HepG2 (cell line): ENCODE data around the gene COL9A3. TPM values are rescaled to one million over a fixed set of nuclear protein-coding genes. Genes with fewer than 3 reads are reported as not detected.
A peak's percentile ranks its signal among the peaks of the same experiment; 100 is the strongest.

Experiments
- ATAC-seq: fragments of 200-7000 bp; cut with Tn5 transposase; 3 replicates; pipeline ENCODE4 v1.9.1; 2020; ENCODE audit warnings: mild to moderate bottlenecking, moderate library complexity
- BruUV-seq: library from RNA; stranded (reverse); fragments of 400-500 nt; replicated peaks from 2 replicates; lab custom pipeline; 2021; lab: Mats Ljungman, UMichigan
- CTCF ChIA-PET: fragments of 300-600 bp; formaldehyde crosslinking; extraction: SDS; loops from one replicate; lab custom pipeline; 2021; ENCODE audit warnings: low total read pairs, inconsistent platforms, low intra/inter-chr PET ratio; lab: Yijun Ruan, JAX
- POLR2A ChIA-PET: fragments of 350-600 bp; sonication (Branson Sonifier 250); formaldehyde crosslinking; loops from one replicate; lab custom pipeline; 2020; ENCODE audit warnings: antibody characterized with exemption, inconsistent platforms; lab: Yijun Ruan, JAX
- DNase-seq: peaks from one replicate; pipeline ENCODE4 v3.0.0-alpha.2; 2015; ENCODE audit warnings: low spot score
- FAIRE-seq: peaks from 3 replicates; lab custom pipeline; 2011; peaks lifted over from hg19 to GRCh38; lab: Jason Lieb, UNC
- H2AFZ ChIP-seq: one replicate; pipeline ENCODE4 v1.6.1; 2011; ENCODE audit warnings: low read length, inconsistent platforms
- H3K27ac ChIP-seq: fragments of 300-600 bp; 3 replicates; pipeline ENCODE4 v1.8.0; 2011; ENCODE audit warnings: mixed run types, mild to moderate bottlenecking, mixed read lengths, low read length, inconsistent platforms; ENCODE audit not compliant: insufficient read depth; ENCODE audit errors: extremely low read length
- H3K27me3 ChIP-seq, 2 experiments: fragments of 200-600 bp in 1 of 2; 2 replicates in 1 of 2; 3 replicates in 1 of 2; pipeline versions ENCODE4 v1.6.0 to v1.8.0; 2011; ENCODE audit warnings: low read length in 2 of 2, mild to moderate bottlenecking in 2 of 2, moderate library complexity in 2 of 2, inconsistent platforms in 1 of 2; ENCODE audit not compliant: insufficient read depth in 2 of 2, control insufficient read depth in 1 of 2
- H3K36me3 ChIP-seq, 2 experiments: fragments of 200-600 bp in 1 of 2; replicated peaks in 1 of 2; 2 replicates in 1 of 2; 3 replicates in 1 of 2; pipeline versions ENCODE4 v1.5.1 to v1.8.0; 2011; ENCODE audit warnings: low read length in 2 of 2, inconsistent platforms in 1 of 2; ENCODE audit not compliant: insufficient read depth in 2 of 2, control insufficient read depth in 1 of 2
- H3K4me1 ChIP-seq: 2 replicates; pipeline ENCODE4 v1.5.1; 2012; ENCODE audit warnings: low read length, inconsistent platforms; ENCODE audit not compliant: insufficient read depth
- H3K4me2 ChIP-seq: 2 replicates; pipeline ENCODE4 v1.6.0; 2011; ENCODE audit warnings: low read depth, low read length, inconsistent platforms
- H3K4me3 ChIP-seq, 3 experiments: fragments of 200-600 bp in 1 of 3; sonication (generic), shearing (Covaris generic) in 1 of 3; replicated peaks in 1 of 3; 2 replicates each; pipeline ENCODE4 v1.5.1; 2011 to 2016; ENCODE audit warnings: low read length in 3 of 3, inconsistent platforms in 2 of 3, low read depth in 2 of 3, mild to moderate bottlenecking in 2 of 3, control low read depth in 1 of 3, mixed read lengths in 1 of 3; ENCODE audit not compliant: insufficient read depth in 1 of 3
- H3K79me2 ChIP-seq: one replicate; pipeline ENCODE4 v1.6.1; 2011; ENCODE audit warnings: low read length, inconsistent platforms; ENCODE audit not compliant: insufficient read depth
- H3K9ac ChIP-seq: 2 replicates; pipeline ENCODE4 v1.6.0; 2011; ENCODE audit warnings: mild to moderate bottlenecking, low read depth, low read length, inconsistent platforms; ENCODE audit not compliant: insufficient read depth
- H3K9me3 ChIP-seq: 2 replicates; pipeline ENCODE4 v1.5.1; 2012; ENCODE audit warnings: mild to moderate bottlenecking, low read length
- H4K20me1 ChIP-seq: 2 replicates; pipeline ENCODE4 v1.6.0; 2011; ENCODE audit warnings: inconsistent platforms, mild to moderate bottlenecking, low read length, moderate library complexity; ENCODE audit not compliant: insufficient read depth
- ATRX ChIP-seq: sonication (generic); formaldehyde crosslinking; IDR thresholded peaks from 2 replicates; pipeline ENCODE4 v1.4.0; 2020; ENCODE audit warnings: missing genetic modification reagents, borderline replicate concordance
- DNMT1 ChIP-seq: sonication (generic); formaldehyde crosslinking; IDR thresholded peaks from 2 replicates; pipeline ENCODE4 v1.5.1; 2020; ENCODE audit warnings: mild to moderate bottlenecking, missing genetic modification reagents
- DPF2 ChIP-seq: sonication (generic); formaldehyde crosslinking; IDR thresholded peaks from 2 replicates; pipeline ENCODE4 v1.4.0; 2020; ENCODE audit warnings: mild to moderate bottlenecking, low read depth, missing genetic modification reagents, borderline replicate concordance
- FIP1L1 ChIP-seq: fragments of 200-400 bp; formaldehyde crosslinking; IDR thresholded peaks from 2 replicates; pipeline ENCODE4 v1.6.1; 2018; ENCODE audit warnings: low read depth, mild to moderate bottlenecking, low read length, moderate library complexity, borderline replicate concordance; ENCODE audit not compliant: insufficient read depth
- FOXC1 ChIP-seq: sonication (generic); formaldehyde crosslinking; IDR thresholded peaks from 2 replicates; pipeline ENCODE4 v1.8.0; 2022; ENCODE audit warnings: mild to moderate bottlenecking, missing genetic modification reagents, borderline replicate concordance
- HMGXB4 ChIP-seq, 2 experiments: sonication (generic) in 1 of 2; formaldehyde crosslinking in 1 of 2; IDR thresholded peaks; 2 replicates each; pipeline versions ENCODE4 v1.4.0 to v1.6.1; 2018 to 2020; ENCODE audit warnings: missing genetic modification reagents in 2 of 2, borderline replicate concordance in 1 of 2, low read depth in 1 of 2, mild to moderate bottlenecking in 1 of 2, missing biosample characterization in 1 of 2
- MATR3 ChIP-seq: sonication (generic); formaldehyde crosslinking; IDR thresholded peaks from 2 replicates; pipeline ENCODE4 v1.4.0; 2020; ENCODE audit warnings: missing genetic modification reagents
- PTBP1 ChIP-seq: fragments of 200-400 bp; formaldehyde crosslinking; IDR thresholded peaks from 2 replicates; pipeline ENCODE4 v1.6.1; 2018; ENCODE audit warnings: low read length, low read depth; ENCODE audit not compliant: poor library complexity, severe bottlenecking
- REXO4 ChIP-seq: sonication (generic); formaldehyde crosslinking; IDR thresholded peaks from 2 replicates; pipeline ENCODE4 v1.8.0; 2022; ENCODE audit warnings: missing genetic modification reagents, mild to moderate bottlenecking, borderline replicate concordance
- SP4 ChIP-seq: sonication (generic); formaldehyde crosslinking; IDR thresholded peaks from 2 replicates; pipeline ENCODE4 v1.8.1; 2023; ENCODE audit warnings: mild to moderate bottlenecking, missing genetic modification reagents
- THAP7 ChIP-seq: sonication (generic); formaldehyde crosslinking; IDR thresholded peaks from 2 replicates; pipeline ENCODE4 v1.8.1; 2023; ENCODE audit warnings: mild to moderate bottlenecking, missing genetic modification reagents
- ZBTB21 ChIP-seq: sonication (generic); formaldehyde crosslinking; IDR thresholded peaks from 2 replicates; pipeline ENCODE4 v1.4.0; 2020; ENCODE audit warnings: missing genetic modification reagents
- ZGPAT ChIP-seq: IDR thresholded peaks from 2 replicates; pipeline ENCODE4 v1.6.1; 2016; ENCODE audit warnings: mild to moderate bottlenecking
- ZKSCAN5 ChIP-seq: sonication (generic); formaldehyde crosslinking; IDR thresholded peaks from 2 replicates; pipeline ENCODE4 v1.5.1; 2020; ENCODE audit warnings: mild to moderate bottlenecking, missing genetic modification reagents
- ZNF720 ChIP-seq: sonication (generic); formaldehyde crosslinking; IDR thresholded peaks from 2 replicates; pipeline ENCODE4 v1.4.0; 2020; ENCODE audit warnings: missing genetic modification reagents
- ZNF737 ChIP-seq: sonication (generic); formaldehyde crosslinking; IDR thresholded peaks from 2 replicates; pipeline ENCODE4 v1.5.0; 2020; ENCODE audit warnings: missing genetic modification reagents, mild to moderate bottlenecking, borderline replicate concordance
- ZNF75D ChIP-seq: sonication (generic); formaldehyde crosslinking; IDR thresholded peaks from 2 replicates; pipeline ENCODE4 v1.8.1; 2023; ENCODE audit warnings: missing genetic modification reagents, mild to moderate bottlenecking, borderline replicate concordance
- WGBS: methylation state at CpG from one replicate; pipeline ENCODE4 v1.1.6; 2017; ENCODE audit warnings: low lambda C conversion rate; 5-methylcytosine and 5-hydroxymethylcytosine counted together
- in situ Hi-C: cut with HindIII; loops from 2 replicates; pipeline ENCODE4 v1.10.0; 2017; ENCODE audit warnings: low pct_unique_long_range_greater_than_20kb; ENCODE audit not compliant: extremely low pct_ligation_motif_present
- intact Hi-C: fragments of 100-400 bp; cut with micrococcal nuclease; formaldehyde crosslinking; loops from one replicate; pipeline ENCODE4 v1.10.0; 2022; ENCODE audit not compliant: unreplicated experiment
- polyA plus RNA-seq, 8 experiments: library from polyadenylated mRNA; depleted of rRNA in 3 of 8; stranded (reverse) in 7 of 8; unstranded in 1 of 8; fragments of >200 nt; fragmentation: Illumina TruSeq in 4 of 8; extraction: Trizol in 4 of 8; gene quantifications; 2 replicates each; pipeline versions ENCODE4 v1.2.1 to v1.2.3, GENCODE V29; 2011 to 2016; ENCODE audit warnings: low read depth in 4 of 8, missing spikeins in 1 of 8, mixed read lengths in 1 of 8; ENCODE audit not compliant: insufficient read depth in 1 of 8
- total RNA-seq, 5 experiments: library from RNA; depleted of rRNA; stranded (reverse); fragments of >200 nt; fragmentation: Illumina TruSeq; extraction: Trizol; gene quantifications; 2 replicates each; pipeline ENCODE4 v1.2.3, GENCODE V29; 2016; ENCODE audit warnings: low read depth in 1 of 5

Gene COL9A3
- total and polyA plus RNA-seq, 2 of the 13 experiments (the other 11 are each of a cell fraction or from before 2014, with no cell fraction given): 155 to 204 TPM

GRCh38 chr20:62792940-62793756 lies 23.7 kb upstream of the COL9A3 start (continued):
- TF ChIP-seq ZNF720: no peak
- TF ChIP-seq ZNF75D (CRISPR knock-in tag): no peak
- no peak for TF ChIP-seq ATRX (CRISPR knock-in tag)
- TF ChIP-seq ZKSCAN5: 0 out of 2 replicates have a peak, but pooled peaks have one; percentile 44
- peak; percentile 34; the same call in 1 of the 2 replicates for TF ChIP-seq SP4 (CRISPR knock-in tag)

GRCh38 chr20:62793757-62794006 lies 23.2 kb upstream of the COL9A3 start:
- Histone ChIP-seq H2AFZ (peak overlapping the region; percentile 15), H3K4me2 (peak overlapping the region; percentile 88), H3K9me3 (no peaks in the 10 kb centered on the region), H3K79me2 (peaks cover 8% of the 10 kb centered on the region), H4K20me1 (peaks cover 5% of the 10 kb centered on the region; the same call in 1 of the 2 replicates), H3K9ac (peak overlapping the region; percentile 68), H3K4me3 (peak overlapping the region; percentile 50 to 75 (median 53)), H3K27me3 (peaks cover 6 to 34% of the 10 kb centered on the region in 2 experiments; a peak in 4 of 5 replicates), H3K36me3 (peaks cover 8 to 11% of the 10 kb centered on the region in 2 experiments; a peak in 4 of 5 replicates), H3K27ac (peak overlapping the region; percentile 20), H3K4me1 (peaks cover 51% of the 10 kb centered on the region)
- no peak for DNase-seq
- TSS peak; percentile 72 for BruUV-seq
- ChIA-PET POLR2A (interaction anchor here (0.9 to 4.2 kb wide), 30 partner anchors 8 to 727 kb away, joined by 3 to 110 read pairs (median 7); partner anchors contain the start of genes COL9A3, DIDO1, GID8 and OGFR), CTCF (no interaction called here)
- intact Hi-C loops (loop anchor here (1.0 to 10.0 kb wide), 4 partner anchors 13 to 419 kb away; no protein-coding TSS in a partner anchor), in situ Hi-C loops (loop anchor here (5.0 to 25.0 kb wide), 3 partner anchors 126 to 281 kb away; no protein-coding TSS in a partner anchor)
- FAIRE-seq: no peak
- ATAC-seq: no peak
- 45% methylated on average over 5 of the region's 7 CpGs for WGBS
- TF ChIP-seq THAP7 (CRISPR knock-in tag) (no peak), REXO4 (CRISPR knock-in tag) (no peak), ZBTB21 (CRISPR knock-in tag) (no peak; the same call in 1 of the 2 replicates), DPF2 (CRISPR knock-in tag) (no peak), FIP1L1 (no peak), FOXC1 (CRISPR knock-in tag) (peak; percentile 89; the same call in 1 of the 2 replicates), ZNF737 (CRISPR knock-in tag) (0 out of 2 replicates have a peak, but pooled peaks have one; percentile 51), DNMT1 (CRISPR knock-in tag) (0 out of 2 replicates have a peak, but pooled peaks have one; percentile 64), PTBP1 (peak; percentile 93), HMGXB4 (CRISPR knock-in tag; IDR thresholded peaks at IDR 0.05; ENCODE audit: borderline replicate concordance in 1 of 2, low read depth in 1 of 2) (0 out of 4 replicates have a peak, but pooled peaks of 1 of the 2 experiments have one; percentile 27), ZNF720 (no peak), ZGPAT (CRISPR knock-in tag) (no peak), MATR3 (0 out of 2 replicates have a peak, but pooled peaks have one; percentile 62)
